Vagina (tissue), 2 donors: ENCODE data around the gene NAA30.

Experiments used
- POLR2A ChIP-seq, 2 donors: fragments of 450-650 bp; IDR thresholded peaks; one replicate each; pipeline ENCODE4 v1.6.1; 2017; ENCODE audit warnings: antibody characterized with exemption in 2 of 2, mild to moderate bottlenecking in 2 of 2, moderate library complexity in 2 of 2
- TF ChIP-seq, protein P1 (sequence below), 3 experiments: fragments of 450-650 bp in 2 of 3; fragments of 200-600 bp in 1 of 3; sonication (generic) in 1 of 3; IDR thresholded peaks; one replicate each; pipeline ENCODE4 v1.5.1; 2017 to 2019; ENCODE audit warnings: antibody characterized with exemption in 3 of 3, mild to moderate bottlenecking in 2 of 3, moderate library complexity in 2 of 3

- TF ChIP-seq, protein P1, sequence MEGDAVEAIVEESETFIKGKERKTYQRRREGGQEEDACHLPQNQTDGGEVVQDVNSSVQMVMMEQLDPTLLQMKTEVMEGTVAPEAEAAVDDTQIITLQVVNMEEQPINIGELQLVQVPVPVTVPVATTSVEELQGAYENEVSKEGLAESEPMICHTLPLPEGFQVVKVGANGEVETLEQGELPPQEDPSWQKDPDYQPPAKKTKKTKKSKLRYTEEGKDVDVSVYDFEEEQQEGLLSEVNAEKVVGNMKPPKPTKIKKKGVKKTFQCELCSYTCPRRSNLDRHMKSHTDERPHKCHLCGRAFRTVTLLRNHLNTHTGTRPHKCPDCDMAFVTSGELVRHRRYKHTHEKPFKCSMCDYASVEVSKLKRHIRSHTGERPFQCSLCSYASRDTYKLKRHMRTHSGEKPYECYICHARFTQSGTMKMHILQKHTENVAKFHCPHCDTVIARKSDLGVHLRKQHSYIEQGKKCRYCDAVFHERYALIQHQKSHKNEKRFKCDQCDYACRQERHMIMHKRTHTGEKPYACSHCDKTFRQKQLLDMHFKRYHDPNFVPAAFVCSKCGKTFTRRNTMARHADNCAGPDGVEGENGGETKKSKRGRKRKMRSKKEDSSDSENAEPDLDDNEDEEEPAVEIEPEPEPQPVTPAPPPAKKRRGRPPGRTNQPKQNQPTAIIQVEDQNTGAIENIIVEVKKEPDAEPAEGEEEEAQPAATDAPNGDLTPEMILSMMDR (IDR thresholded peaks at IDR 0.05), result no peak
- no peak for TF ChIP-seq POLR2A (IDR thresholded peaks at IDR 0.05)
These were observed 28.6 kb downstream of the NAA30 start for GRCh38 chr14:57418999-57419398.
